NCI-H526 treated with DMSO at 0.1 percent for 48 hours (cell line): ENCODE data around the gene TMEM201.
"Not testable (repeated sequence)": the region's sequence is repeated elsewhere in the genome, so short reads cannot be mapped to it uniquely, and the experiment has no call there.

Experiments used
- DNase-seq: peaks from one replicate; lab custom pipeline; 2025; lab: John Stamatoyannopoulos, UW

Gene TMEM201

GRCh38 chr1:9621032-9621431 is 32.3 kb downstream of the TMEM201 start:
- DNase-seq = no peak

- DNase-seq = no peak
Measured at GRCh38 chr1:9624081-9624480, 35.4 kb downstream of the TMEM201 start.

GRCh38 chr1:9625030-9625429 is 36.3 kb downstream of the TMEM201 start:
- DNase-seq = not testable (repeated sequence)

GRCh38 chr1:9626201-9626608 is 37.5 kb downstream of the TMEM201 start:
- no peak for DNase-seq

- no peak for DNase-seq
Measured at GRCh38 chr1:9628541-9629444, 40.1 kb downstream of the TMEM201 start.

- DNase-seq = no peak
Measured at GRCh38 chr1:9629445-9630201, 40.9 kb downstream of the TMEM201 start.

GRCh38 chr1:9630331-9631111 is 41.8 kb downstream of the TMEM201 start:
- no peak for DNase-seq

GRCh38 chr1:9631613-9632012 is 42.9 kb downstream of the TMEM201 start:
- DNase-seq = no peak

- no peak for DNase-seq
Measured at GRCh38 chr1:9633493-9633892, 44.8 kb downstream of the TMEM201 start.

GRCh38 chr1:9634582-9634981 is 45.9 kb downstream of the TMEM201 start:
- no peak for DNase-seq

- DNase-seq = no peak
Measured at GRCh38 chr1:9639227-9639626, 50.5 kb downstream of the TMEM201 start.

GRCh38 chr1:9643351-9644256 is 54.9 kb downstream of the TMEM201 start:
- DNase-seq = no peak

- DNase-seq = no peak
Measured at GRCh38 chr1:9646037-9646436, 57.3 kb downstream of the TMEM201 start.

GRCh38 chr1:9648171-9648570 is 59.5 kb downstream of the TMEM201 start:
- no peak for DNase-seq

GRCh38 chr1:9649769-9650168 is 61.1 kb downstream of the TMEM201 start:
- DNase-seq = no peak

- no peak for DNase-seq
Measured at GRCh38 chr1:9651220-9651564, 62.5 kb downstream of the TMEM201 start.

- DNase-seq = no peak
Measured at GRCh38 chr1:9651565-9652378, 63.1 kb downstream of the TMEM201 start, which contains the start of gene PIK3CD. Gene PIK3CD, plus strand, starts transcription at chr1:9651731. Its CDS starts 58,725 bp downstream, at chr1:9710456.

- DNase-seq = no peak
Measured at GRCh38 chr1:9652379-9653209, 63.9 kb downstream of the TMEM201 start.

- no peak for DNase-seq
Measured at GRCh38 chr1:9653210-9653490, 64.4 kb downstream of the TMEM201 start.
